Fibroblast of skin of left quadriceps (primary cell): ENCODE results near the gene ARCN1.

Source experiments
- DNase-seq, 2 experiments: peaks; one replicate each; pipeline ENCODE4 v3.0.0-alpha.2; 2013; ENCODE audit warnings: low read depth in 2 of 2

ARCN1 gene

DNA sequence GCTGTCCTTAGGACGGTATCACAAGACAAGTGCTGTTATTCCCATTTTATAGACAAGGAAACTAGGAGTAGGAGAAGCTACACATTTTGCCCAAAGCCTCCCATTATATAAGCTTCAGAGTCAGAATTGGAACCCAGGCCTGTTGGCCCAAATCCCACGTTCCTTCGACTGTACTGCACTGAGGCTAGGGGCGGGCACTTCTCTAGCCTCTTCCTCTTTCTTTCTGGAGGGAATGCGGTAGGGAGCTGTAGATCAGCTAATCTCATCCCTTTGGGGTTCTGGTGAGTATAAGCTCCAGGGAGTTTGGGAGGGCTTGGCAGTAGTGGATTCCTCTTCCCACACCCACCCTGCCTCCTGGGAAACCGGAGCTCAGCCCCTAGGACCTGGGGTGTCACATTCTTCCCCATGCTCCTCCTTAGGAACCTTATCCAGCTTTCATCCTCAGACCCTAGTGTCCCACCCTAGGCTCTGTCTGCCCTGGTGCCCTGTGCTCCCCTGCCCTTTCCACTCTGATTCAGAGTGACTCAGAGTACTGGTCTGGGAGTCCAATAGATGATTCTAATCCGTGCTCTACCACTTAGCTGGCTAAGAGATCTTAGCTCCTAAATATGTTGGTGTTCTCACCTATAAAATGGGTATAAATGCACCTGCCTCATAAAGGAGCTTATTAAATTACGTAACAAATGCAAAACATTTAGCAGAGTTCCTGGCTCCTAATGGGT lies 64.5 kb downstream of the ARCN1 start:
- no peak for DNase-seq

- no peak for DNase-seq
Observed at GRCh38 chr11:118638726-118639125, 66.5 kb downstream of the ARCN1 start.

DNA sequence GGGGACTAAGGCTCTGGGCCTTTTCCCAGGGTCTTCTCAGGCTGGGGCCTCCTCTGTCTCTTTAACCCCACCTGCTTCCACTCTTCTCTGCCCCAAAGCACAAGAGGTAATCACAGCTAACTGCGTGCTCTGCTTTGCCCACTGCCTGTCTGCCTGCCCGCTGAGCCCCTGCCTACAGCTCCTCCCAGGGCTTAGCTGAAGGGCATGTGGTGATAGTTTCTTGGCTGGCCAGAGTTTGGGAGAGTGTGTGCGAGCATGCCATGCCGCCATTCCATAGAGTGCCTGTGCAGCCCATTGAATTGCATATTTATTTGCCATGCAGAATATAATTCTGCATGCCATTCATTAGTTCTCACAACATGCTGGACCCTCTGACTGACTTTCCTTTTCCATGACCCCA lies 67.7 kb downstream of the ARCN1 start:
- no peak for DNase-seq

DNA sequence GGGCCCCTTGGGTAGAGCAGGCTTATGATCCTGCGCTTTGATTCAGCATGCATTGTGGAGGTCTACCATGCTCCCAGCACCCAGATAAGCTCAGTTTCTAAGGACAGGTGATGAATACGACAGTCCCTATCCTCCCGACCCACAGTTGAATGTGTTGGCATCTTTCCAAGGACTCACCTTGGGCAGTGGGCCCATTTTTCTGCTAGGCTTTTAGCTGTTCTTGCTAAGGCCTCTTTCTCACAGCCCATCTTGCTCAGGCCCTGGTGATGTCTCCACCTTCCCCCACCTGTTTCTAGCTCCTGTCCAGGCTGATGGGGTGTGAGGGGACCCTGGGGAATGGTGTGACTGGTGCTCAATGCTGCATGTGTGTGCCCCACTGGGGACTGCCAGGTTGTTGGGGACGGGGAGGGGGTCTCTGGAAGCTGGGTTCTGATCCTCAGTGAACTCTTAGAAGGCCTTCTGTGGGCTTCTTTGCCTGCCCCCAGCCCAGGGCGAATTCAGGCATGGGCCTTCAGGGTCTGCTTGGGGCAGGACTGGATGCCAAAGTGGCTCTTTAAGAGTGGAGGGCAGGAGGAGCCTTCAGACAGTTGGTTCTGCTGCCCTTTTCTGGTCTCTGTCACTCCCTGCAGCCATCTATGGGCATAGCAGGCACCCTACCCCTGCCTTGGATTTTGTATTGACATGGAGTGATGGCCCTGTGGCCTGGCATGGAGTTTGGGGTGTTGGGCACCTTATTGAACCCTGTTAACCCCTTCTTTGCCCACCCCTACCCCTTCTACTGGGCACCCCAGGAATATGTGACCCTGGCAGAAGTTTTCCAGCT lies 68.3 kb downstream of the ARCN1 start:
- DNase-seq, result no peak

GRCh38 chr11:118641397-118642019 lies 69.3 kb downstream of the ARCN1 start:
- DNase-seq, result no peak

DNA sequence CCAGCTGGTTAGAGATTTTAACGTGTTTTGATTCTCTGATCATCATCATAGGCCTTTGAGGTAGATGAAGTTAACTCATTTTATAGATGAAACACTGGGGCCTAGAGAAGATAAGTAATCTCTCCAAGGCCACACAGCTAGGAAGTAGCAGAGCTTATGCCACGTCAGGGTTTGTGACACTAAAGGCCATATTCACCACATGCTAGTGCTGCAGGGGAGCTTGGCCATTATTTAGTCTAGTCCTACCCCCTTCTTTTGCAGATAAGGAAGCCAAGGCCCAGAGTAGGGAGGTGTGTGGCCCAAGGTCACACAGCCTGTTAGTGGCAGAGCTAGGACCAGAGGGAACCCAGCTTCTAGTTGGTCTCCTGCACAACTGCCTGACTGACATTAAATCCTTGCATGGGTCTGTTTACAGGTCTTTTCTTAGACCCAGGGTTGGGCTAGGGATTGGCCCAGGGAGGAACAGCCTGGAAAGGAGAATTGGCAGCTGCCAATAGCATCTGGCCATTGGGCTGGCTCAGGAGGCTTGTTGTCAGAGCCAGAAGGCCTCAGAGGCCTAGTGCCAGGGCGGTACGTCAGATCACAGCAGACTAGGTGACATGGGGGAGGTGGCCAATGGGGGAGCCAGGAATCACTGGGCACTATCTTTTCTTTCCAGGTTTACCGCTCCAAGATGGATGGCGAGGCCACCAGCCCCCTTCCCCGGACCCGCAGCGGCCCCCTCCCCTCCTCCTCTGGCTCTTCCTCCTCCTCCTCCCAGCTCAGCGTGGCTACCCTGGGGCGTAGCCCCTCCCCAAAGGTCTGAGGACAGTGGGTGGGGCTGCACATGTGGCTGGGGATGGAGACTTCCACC lies 71.2 kb downstream of the ARCN1 start:
- DNase-seq, result no peak

- DNase-seq, result no peak
Observed at GRCh38 chr11:118643995-118644345, 71.8 kb downstream of the ARCN1 start.

- DNase-seq, result no peak
Observed at GRCh38 chr11:118644496-118644895, 72.3 kb downstream of the ARCN1 start.

DNA sequence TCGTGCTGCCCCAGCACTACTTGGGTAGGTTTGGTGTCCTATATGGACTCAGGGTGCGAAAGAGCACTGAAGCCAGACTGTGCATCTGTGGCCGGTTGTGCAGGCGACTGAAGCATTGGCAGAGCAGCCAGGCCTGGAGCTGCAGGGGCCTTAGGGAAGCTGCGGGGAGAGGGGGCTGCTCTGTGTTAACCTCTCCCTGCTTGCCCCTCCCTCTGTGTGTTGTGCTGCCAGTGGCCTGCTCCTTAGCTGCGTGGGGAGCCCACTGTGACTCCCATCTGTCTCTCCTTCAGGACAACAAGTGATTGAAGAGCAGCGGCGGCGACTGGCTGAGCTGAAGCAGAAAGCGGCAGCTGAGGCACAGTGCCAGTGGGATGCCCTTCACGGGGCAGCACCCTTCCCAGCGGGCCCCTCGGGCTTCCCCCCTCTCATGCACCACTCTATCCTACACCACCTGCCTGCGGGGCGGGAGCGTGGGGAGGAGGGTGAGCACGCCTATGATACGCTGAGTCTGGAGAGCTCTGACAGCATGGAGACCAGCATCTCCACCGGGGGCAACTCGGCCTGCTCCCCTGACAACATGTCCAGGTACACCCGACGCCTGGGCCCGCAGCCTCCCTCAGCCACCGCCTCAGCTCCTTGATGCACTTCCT lies 73.0 kb downstream of the ARCN1 start:
- no peak for DNase-seq

DNA sequence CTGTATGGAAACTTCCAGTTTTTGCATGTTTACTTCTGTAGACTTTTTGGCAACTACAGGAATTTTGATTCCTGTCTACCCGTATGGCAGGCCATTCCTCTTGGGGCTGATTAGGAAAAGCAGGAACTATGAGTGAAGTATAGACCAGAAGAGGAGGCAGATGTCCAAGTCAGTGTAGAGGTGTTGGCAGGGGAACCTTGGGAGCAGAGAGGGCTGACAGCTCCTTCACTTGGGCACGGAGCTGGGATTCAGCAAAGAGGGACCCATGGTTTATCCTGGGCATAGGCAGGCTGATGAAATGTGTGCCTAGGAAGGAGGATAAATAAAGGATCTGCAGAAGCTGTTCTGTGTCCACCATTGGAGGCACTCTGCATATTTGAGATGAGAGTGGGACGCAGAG lies 74.2 kb downstream of the ARCN1 start:
- DNase-seq, result no peak

DNA sequence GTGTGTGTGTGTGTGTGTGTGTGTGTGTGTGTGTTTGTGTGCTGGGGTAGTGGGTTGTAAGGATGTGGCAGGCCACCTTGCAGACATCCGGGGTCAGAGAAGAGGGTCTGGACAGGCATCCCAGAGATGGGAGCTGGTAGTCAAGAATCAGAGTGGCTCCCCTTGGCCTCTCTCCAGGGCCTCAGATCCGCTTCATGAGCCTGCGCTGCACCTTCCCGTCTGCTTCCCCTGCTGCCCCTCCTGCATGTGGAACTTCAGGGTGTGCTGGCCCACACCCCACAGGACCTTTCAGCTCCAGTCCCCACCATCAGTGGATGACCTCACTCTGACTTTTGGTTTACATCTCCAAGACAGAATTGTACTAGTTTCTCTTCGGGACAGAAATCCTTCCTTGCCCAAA lies 76.1 kb downstream of the ARCN1 start:
- no peak for DNase-seq

DNA sequence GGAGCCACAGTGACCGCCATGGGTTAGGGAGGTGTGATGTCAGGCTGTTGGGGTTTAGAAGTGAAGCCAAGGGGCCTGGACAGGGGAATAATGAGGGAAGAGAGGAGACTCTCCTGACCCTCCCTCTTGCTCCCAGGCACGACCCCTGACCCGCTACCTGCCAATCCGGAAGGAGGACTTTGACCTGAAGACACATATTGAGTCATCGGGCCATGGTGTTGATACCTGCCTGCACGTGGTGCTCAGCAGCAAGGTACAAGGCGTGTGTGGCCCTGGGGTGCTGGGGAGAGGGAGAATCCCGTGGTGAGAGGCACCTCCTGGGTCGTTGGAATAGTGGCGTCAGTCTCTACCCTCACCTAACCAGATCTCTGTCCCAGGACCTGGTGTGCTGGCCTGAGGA lies 77.7 kb downstream of the ARCN1 start:
- DNase-seq, result no peak

GRCh38 chr11:118650366-118650765 lies 78.2 kb downstream of the ARCN1 start:
- no peak for DNase-seq

DNA sequence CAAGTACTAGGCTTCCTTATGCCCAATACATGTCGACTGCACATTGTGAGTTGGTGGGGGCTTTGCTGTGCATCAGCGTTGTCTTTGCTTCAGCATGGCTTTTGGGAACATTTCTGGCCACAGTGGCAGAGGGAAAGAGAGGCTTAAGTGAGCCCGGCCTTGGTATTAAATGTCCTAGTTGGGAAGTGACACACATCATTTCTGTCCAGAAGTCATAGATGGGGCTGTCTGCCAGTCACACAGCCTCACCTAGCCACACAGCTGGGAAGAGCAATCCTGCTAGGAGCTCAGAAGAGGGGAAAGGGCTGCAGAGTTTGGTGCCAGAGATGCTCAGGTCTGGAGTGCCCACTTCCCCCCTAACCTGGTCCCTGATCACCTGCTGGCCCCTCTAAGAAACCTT lies 79.6 kb downstream of the ARCN1 start:
- no peak for DNase-seq
